ENCODE data around the gene CAPN1.
"Not testable (repeated sequence)": the region's sequence is repeated elsewhere in the genome, so short reads cannot be mapped to it uniquely, and the experiment has no call there.

Gene CAPN1

DNA sequence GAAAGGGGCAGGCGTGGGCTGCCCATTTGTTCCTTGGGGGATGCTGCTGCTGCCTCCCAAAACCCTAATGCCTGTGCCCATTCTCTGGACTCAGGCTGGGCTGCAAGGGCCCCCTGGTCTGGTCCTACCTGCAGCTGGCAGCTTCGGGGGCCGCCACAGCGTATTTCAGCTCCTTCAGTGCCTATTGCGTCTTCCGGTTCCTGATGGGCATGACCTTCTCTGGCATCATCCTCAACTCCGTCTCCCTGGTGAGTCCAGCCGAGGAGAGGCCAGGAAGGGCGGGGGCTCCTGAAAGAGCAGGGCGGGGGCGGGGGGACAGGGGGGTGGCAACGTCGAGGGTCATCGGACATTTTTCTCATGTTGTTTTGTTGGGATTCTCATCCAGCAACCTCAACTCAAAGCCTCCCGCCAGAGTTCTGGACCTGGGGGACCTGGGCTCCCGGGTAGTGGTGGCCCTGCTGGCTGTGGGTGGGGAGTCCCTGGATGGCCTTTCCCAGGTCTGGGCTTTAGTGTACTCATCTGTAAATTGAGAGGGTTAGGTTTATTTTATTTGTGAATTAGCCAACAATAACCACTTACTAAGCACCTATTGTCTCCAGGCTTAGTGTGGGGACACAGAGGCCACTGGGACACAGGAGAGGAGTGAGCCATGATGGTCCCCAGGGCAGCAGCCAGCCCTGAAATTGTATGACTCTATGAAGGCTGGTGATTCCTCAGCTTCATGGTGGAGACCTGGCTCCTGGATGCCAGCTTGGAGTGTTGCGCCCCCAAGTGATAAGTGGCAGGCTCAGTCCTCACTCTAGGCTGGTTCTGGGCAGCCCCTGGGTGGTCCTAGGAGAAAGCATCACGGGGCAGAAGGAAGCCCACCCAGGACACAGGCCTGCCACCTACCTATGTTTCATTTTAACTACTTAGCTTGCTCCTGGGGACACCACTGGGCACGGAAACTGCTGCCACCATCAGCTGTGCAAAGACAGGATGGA, 36.0 kb downstream of the CAPN1 start:
- DNase-seq (ENCODE audit: low spot score) = no peak

DNA sequence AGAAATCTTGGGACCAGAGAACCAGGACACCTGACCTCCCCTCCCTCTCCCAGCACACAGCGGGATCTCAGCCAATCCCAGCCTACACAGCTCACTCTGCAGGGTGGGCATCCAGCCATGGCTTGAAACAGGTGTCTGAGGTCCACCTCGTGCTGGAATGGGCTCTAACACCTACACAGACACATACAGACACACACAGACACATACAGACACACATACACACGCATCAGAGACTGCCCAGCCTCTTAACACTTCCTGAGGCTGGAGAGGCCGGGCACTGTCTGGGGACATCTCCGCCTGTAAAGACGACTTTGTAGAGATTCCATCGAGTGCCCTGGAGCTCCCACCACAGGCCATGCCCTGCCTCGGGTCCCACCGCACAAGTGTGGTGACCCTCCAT, 36.7 kb downstream of the CAPN1 start:
- DNase-seq (ENCODE audit: low spot score) = no peak

DNA sequence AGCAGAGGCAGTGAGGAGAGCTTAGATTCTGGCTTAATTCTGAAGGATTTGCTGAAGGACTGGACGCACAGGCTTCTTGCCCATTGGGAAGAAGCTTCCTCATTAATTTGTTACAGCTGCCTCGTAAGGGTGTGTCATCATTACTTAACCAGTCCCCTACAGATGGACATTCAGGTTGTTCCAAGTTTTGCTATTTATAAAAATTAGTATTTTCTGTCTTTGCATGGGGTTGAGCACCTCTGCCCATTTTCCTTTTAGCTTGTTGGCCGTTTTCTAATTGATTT, 38.1 kb downstream of the CAPN1 start:
- DNase-seq (ENCODE audit: low spot score) = no peak

DNA sequence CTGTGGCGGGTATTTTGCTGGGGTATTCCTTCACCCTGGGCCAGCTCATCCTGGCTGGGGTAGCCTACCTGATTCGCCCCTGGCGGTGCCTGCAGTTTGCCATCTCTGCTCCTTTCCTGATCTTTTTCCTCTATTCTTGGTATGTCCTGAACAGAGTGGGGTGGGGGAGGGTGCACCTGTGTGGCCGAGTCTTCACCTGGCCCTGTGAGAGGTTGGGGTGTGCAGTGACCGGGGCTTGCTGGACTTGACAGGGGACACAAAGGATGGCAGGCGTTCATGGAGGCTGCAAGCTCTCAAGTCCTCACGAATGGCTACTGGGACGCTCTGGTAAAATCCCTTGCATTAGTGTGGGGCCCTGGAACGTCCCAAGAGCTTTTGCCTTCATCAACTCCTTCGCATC, 39.3 kb downstream of the CAPN1 start:
- no peak for DNase-seq (ENCODE audit: low spot score)

DNA sequence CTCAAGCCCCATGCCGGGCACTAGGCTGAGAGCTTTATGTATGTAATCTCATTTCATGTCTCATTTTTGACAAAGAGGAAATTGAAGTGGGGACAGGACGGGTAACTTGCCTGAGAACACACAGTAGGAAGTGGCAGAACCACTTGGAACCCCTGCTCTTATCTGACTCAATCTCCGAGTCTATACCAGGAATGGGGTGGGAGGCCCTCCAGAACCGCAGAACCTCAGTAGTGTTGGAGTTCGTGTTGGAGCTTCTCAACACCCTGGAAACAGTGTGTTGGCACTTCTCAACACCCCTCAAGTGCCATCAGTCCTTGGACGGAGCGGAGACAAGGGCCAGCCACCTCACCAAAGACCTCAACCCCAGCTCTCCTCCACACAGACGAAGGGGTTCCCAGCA, 41.3 kb downstream of the CAPN1 start:
- no peak for DNase-seq (ENCODE audit: low spot score)

DNA sequence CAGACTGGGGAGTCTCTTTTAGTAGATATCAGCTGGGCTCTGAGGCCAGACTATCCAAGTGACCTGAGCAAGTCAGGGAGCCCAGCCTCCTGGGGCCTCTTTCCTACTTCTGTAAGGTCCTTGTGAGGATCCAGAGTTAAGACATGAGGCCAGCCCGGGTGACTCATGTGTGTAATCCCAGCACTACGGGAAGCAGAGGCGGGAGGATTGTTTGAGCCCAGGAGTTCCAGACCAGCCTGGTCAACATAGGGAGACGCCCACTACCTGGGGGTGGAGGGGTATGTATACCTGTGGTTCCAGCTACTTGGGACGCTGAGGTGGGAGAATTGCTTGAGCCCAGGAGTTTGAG, 43.2 kb downstream of the CAPN1 start:
- DNase-seq (ENCODE audit: low spot score) = no peak

DNA sequence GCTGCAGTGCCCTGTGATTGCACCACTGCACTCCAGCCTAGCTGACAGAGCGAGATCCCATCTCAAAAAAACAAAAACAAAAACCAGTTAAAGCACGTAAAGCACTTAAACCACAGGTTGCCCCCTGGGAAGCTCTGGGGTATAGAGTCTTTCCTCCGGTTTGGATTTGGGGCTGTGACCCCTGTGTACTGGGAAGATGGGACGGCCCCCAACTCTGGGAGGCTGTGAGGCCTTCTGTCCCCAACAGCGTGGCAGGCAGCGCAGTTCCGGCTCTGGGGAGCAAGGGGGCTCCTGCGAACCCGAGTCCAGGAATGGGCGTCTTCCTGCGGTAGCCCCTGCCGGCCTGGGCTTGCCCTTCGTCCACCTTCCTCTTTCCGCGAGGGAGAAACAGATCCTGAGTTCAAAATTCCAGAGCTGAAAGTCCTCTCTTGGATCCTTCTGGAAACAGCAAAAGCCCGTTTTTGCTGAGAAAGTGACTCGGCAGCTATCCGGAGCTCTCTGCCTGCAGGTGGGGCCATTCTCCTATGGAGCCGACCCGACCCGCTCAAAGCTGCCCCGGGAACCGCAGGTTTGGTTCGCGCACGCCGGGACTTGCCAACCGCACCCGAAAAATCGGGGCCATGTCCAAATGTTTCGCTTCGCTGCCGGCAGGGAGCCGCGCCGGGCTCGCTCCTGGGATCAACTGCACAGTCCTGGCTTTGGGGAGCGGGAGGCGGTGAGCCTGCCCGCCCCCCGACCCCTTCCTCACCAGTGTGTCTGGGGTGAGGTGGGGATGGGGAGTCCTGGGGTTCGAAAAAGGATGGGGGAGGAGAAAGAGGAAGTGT, 43.8 kb downstream of the CAPN1 start:
- no peak for DNase-seq (ENCODE audit: low spot score)

DNA sequence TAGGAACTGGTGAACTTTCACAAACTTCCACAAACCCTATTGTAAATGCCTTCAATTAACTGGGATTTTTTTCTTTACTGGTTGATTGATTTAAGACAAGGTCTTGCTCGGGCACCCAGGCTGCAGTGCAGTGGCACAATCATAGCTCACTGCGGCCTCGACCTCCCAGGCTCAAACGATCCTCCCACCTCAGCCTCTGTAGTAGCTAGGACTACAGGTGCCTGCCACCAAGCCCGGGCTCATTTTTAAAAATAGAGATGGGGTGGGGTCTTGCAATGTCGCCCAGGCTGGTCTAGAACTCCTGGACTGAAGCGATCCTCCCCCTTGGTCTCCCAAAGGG, 44.3 kb downstream of the CAPN1 start:
- no peak for DNase-seq (ENCODE audit: low spot score)

DNA sequence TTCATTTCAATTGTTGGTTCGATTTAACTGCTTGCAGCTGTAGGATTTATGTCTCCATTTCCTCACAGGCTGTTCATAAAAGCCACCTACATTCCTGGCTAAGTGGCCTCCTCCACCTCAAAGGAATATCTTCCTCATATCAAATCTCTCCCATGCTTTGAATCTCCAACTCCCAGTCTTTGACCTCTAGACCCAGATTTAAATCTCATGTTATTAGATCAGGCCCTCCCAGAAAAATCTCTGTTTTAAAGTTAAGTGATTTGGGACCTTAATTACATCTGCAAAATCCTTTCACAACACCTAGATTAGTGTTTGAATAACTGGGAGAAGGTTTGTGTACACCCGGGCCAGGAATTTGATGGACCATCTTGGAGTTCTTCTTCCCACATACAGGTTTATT, 46.2 kb downstream of the CAPN1 start:
- DNase-seq (ENCODE audit: low spot score) = no peak

DNA sequence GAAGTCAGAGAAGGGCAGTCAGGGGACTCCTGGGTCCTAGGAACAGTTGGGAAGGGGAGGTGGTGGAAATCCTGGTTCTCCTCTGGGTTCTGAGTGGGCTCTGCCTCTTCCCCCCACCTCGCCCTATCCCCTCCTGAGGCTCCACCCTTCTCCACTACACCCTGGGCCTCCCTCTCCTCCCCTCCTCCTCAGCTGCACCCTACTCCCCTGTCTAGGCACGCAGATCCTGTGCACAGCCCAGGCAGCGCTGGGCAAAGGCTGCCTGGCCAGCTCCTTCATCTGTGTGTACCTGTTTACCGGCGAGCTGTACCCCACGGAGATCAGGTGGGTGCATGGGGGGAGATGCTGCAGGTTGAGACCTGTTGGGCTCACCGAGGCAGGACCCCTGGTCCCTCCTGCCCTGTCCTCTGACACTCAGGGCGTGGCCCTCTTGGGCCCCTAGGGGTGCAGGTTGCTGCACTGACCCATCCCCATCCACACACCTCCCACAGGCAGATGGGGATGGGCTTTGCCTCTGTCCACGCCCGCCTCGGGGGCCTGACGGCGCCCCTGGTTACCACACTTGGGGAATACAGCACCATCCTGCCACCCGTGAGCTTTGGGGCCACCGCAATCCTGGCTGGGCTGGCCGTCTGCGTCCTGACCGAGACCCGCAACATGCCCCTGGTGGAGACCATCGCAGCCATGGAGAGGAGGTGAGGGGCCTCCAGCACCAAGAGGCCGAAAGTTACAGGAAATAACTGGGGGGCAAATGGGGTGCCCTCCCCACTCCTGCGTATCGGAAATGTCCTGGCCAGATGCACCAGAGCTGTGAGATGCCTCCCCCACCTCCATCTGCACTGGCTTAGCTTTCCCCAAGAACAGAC, 54.7 kb downstream of the CAPN1 start:
- DNase-seq (ENCODE audit: low spot score) = no peak

DNA sequence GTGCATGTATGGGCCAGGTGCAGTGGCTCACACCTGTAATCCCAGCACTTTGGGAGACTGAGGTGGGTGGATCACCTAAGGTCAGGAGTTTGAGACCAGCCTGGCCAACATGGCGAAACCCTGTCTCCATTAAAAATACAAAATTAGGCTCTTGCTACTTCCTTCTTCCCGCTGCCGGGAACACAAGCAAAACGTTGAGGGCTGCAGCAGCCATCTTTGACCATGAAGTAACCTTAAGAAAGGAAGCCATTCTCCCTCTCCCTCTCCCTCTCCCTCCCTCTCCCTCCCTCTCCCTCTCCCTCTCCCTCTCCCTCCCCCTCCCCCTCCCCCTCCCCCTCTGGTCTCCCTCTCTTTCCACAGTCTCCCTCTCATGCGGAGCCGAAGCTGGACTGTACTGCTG, 56.6 kb downstream of the CAPN1 start:
- not testable (repeated sequence) for DNase-seq (ENCODE audit: low spot score)

DNA sequence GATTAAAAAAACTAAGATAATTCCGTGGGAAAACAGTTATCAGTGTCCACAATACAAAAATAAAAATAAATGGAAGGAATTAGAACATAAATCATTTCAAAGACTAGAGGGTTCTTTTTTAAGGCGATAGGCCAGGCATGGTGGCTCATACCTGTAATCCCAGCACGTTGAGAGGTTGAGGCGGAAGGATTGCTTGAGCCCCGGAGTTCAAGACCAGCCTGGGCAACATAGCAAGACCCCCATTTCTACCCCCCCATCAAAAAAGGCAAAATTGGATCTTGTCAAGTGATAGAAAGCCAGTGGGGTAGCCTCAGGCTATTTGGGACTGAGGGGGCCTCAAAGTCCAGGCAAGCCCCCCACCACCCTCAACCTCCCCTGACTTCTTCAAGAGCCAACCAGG, 59.4 kb downstream of the CAPN1 start:
- DNase-seq (ENCODE audit: low spot score) = no peak

DNA sequence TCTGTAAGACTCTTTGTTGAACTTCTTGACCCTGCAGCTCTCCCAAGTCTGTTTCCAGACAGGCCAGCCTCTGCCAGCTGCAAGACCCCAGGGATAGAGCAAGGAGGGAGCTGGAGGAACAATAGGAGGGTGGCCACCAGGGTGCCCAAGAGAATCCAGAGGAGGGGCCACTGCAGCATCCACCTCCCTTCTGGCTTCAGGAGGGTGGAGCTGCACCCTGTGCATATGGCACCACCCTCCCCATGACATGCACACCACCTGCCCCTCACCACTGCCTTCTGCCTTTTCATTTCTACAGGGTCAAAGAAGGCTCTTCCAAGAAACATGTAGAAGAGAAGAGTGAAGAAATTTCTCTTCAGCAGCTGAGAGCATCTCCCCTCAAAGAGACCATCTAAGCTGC, 60.0 kb downstream of the CAPN1 start:
- no peak for DNase-seq (ENCODE audit: low spot score)

DNA sequence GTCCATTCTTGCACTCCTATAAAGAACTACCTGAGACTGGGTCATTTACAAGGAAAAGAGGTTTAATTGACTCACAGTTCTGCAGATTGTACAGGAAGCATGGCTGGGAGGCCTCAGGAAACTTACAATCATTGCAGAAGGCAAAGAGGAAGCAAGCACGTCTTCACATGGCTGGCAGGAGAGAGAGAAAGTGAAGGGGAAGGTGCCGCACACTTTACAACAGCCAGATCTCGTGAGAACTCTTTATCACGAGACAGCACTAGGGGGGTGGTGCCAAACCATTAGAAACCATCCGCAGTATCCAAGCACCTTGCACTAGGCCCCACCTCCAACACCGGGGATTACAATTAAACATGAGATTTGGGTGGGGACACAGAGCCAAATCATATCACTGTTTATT, 60.7 kb downstream of the CAPN1 start:
- DNase-seq (ENCODE audit: low spot score) = no peak

DNA sequence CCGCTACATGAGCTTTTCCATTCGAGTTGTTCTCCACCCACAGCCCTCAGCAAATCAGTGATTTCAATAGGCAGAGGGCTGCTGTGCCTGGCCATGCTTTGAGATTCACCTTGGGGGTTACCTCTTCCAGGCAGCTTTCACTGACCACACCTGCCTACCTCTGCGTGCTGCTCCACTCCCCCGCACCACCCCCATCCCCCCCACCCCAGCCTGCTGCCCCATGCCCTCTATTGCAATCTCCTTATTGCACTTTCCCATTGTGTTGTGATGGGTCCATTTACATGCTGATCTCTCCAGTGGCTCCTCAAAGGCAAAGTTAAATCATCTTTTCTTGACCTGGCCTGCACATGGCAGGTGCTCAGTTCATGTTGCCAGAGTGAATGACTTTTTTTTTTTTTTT, 62.1 kb downstream of the CAPN1 start:
- DNase-seq (ENCODE audit: low spot score) = no peak

DNA sequence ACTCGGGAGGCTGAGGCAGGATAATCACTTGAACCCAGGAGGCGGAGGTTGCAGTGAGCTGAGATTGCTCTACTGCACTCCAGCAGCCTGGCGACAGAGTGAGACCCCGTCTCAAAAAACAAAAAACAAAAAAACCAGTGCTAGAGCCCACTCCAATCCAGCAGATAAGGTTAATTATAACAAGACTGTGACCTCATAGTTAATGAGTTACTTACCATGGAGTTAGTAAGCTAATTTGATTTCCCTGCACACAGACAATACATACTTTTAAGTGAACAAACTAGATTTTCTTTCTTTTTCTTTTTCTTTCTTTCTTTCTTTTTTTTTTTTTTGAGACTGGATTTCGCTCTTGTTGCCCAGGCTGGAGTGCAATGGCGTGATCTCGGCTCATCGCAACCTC, 63.3 kb downstream of the CAPN1 start:
- not testable (repeated sequence) for DNase-seq (ENCODE audit: low spot score)

DNA sequence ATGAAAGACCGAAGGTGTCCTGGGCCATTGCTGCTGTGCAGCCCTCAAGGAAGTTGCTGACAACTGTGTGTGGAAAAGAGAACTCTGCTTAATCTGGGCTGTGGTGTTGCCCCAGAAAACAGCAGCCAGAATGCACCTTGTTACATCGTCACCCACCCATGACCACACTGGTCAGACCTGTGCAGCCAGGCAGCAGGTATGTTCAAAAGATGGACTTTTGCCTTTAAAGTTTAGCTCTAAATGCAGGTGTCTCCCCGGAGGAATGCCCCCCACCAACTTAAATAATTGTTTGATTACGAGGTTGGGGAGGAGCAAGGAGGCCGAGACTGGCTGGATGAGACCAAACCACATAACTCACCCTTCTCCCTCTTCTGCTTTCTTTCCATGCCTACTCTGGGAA, 64.8 kb downstream of the CAPN1 start:
- no peak for DNase-seq (ENCODE audit: low spot score)

DNA sequence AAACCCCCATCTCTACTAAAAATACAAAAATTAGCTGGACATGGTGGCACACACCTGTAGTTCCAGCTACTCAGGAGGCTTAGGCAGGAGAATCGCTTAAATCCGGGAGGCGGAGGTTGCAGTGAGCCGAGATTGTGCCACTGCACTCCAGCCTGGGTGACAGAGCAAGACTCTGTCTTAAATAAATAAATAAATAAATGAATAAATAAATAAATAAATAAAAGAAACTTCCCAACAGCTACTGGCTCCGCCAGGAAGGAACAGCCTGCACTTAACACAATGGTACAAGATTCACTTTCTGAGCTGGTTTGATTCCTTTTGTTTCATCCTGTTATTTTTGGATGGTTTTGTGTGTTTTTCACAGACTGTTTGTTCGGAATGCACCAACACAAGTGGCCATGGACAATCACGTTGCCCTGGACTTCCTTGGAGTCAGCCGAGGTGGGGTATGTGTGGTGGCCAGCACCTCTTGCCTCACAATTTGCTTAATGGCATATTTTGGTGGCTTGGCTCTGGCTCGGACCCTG, 66.5 kb downstream of the CAPN1 start:
- not testable (repeated sequence) for DNase-seq (ENCODE audit: low spot score)

DNA sequence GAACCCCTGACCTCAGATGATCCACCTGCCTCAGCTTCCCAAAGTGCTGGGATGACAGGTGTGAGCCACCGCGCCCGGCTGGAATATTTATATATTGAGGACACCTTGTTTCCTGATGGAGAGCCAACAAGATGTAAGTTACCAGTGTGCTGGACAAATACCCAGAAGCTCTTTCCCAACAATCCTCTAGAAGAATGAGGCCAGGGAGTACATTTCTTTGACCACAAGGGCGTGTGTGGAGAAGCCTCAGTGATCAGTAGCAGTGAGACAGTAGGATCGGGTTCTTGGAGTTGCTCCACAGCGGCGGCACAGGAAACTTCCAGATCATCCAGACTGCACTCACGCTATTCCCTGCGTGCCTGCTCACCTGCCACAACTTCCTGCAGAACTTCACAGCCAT, 69.7 kb downstream of the CAPN1 start:
- DNase-seq (ENCODE audit: low spot score) = no peak

DNA sequence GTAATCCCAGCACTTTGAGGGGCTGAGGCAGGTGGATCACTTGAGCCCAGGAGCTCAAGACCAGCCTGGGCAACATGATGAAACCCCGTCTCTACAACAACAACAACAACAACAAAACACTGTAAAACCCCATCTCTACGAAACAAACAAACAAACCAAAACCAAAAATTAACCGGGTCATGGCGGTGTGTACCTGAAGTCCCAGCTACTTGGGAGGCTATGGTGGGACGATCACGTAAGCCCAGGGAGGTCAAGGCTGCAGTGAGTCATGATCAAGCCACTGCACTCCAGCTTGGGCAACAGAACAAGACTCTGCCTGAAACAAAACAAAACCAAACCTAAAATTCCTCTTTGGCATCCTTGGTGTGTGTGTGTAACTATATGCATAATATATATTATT, 73.0 kb downstream of the CAPN1 start:
- no peak for DNase-seq (ENCODE audit: low spot score)

DNA sequence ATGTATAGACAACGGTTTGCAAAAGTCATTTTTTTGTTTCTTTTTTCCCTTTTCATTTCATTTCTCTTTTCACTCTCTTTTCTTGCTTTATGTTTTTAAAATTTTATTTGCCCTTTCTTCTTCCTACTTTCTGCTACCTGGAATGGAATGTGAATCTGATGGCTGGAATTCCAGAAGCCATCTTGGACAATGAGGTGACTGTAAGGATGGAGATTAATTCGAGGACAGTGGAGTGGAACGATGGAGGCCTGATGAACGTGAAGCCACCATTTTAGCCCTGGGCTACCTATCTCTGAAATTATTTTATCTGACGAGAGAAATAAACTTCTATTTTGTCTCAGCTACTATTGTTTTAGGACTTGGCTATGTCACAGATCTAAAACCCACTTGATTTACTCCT, 77.3 kb downstream of the CAPN1 start:
- no peak for DNase-seq (ENCODE audit: low spot score)

DNA sequence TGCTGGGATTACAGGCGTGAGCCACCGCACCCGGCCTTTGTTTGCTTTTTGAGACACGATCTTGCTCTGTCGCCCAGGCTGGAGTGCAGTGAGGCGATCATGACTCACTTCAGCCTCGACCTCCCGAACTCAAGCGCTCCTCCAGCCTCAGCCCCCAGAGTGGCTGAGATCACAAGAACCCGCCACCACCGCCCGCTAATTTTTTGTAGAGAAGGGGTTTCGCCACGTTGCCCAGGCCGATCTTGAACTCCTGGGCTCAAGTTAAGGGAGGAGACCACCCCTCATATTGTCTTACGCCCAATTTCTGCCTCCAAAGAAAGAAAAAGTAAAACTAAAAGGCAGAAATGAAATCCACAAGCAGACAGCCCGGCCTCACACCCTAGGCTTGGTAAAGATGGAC, 78.6 kb downstream of the CAPN1 start:
- no peak for DNase-seq (ENCODE audit: low spot score)

Data from SK-N-DZ (cell line).